ENCODE measurements around the gene KLHL26. TPM values are rescaled to one million over a fixed set of nuclear protein-coding genes. Genes with fewer than 3 reads are reported as not detected.
A peak's percentile ranks its signal among the peaks of the same experiment; 100 is the strongest.

KLHL26 gene
- total and polyA plus RNA-seq, 4 donors = 3.7 to 22.8 (median 14.4) TPM

DNA sequence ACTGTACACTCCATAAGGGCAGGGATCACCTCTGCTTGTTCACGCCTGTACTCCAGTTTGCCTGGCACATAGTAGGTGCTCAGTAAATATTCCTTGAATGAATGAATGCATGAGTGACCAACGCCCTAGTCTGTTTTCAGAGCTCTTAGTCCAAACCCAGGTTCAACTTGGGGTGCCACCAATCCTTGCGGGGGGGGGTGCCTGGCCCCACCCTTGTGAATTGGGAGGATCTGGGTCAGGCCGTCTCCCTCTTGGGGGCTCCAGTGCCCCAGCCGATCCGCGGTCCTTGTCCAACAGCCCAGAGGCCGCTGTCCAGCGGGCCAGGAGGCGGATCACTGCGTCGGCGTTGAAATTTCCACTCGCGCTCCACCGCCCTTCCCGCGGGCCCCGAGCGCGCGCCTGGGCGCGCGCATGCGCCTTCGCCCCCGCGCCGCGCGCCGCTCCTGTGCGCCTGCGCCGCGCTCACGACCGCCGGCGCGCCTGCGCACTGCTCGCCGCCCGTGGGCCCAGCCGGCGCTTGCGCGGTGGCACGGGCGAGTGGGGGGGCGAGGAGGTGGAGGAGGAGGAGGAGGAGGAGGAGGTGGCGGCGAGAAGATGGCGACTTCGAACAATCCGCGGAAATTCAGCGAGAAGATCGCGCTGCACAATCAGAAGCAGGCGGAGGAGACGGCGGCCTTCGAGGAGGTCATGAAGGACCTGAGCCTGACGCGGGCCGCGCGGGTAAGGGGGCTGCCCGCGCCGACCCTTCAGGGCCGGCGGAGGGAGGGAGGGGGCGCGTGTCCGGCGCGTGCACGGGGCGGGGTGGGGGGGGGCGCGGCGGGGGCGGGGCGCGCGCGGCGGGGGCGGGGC, 46.5 kb downstream of the KLHL26 start, which contains the start of gene CRTC1:
TSS of gene CRTC1 (plus strand) at position 572 of the 849 bp plus-strand sequence. CDS start at position 595, 23 bp downstream.
- peak; percentile 70 to 97 (median 84) for DNase-seq (ENCODE audit: low read depth in 4 of 6, low spot score in 6 of 6)
- Histone ChIP-seq H3K9me3 (ENCODE audit: control insufficient read depth, insufficient read depth, low read length) (no peaks in the 10 kb centered on the region), H3K36me3 (ENCODE audit: control insufficient read depth, insufficient read depth, low read length) (peaks cover 6% of the 10 kb centered on the region), H3K27ac (ENCODE audit: low read depth, low read length) (peak within 1 kb of the TSS; percentile 86), H3K4me3 (ENCODE audit: low read depth, low read length) (peak within 1 kb of the TSS; percentile 63), H3K27me3 (ENCODE audit: control insufficient read depth, insufficient read depth, low read length) (no peaks in the 10 kb centered on the region), H3K4me1 (ENCODE audit: control insufficient read depth, insufficient read depth, low read length) (peaks cover 22% of the 10 kb centered on the region)
- WGBS (ENCODE audit: insufficient coverage) = 1% methylated on average over 75 of the region's 93 CpGs

DNA sequence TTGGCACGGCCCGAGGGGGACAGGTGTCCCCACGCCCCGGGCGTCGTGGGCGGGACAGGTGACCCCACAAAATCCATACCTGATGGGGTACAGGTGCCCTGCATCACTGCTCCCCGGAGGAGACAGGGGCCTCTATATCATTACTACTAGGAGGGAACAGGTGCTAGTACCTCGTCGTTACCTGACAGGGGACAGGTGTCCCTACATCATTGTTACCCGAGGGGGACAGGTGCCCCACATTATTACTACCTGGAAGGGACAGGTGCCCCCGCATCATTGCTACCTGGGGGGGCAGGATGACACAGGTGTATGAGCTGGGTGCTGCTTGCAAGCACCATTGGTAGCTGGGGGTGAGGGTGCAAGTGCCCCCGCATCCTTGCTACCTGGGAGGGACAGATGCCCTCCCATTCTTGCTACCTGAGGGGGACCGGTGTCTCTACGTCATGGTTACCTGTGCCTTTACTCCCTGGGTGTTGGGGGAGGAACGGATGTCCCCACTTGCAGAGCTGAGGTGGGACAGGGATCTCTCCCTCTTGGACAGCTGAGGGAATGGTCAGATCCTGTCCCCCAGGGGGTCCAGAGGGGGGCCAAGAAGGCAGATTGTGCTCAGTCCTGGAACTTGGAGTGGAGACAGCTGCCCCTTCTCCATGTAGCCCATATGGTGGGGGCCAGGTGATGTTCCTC, 47.3 kb downstream of the KLHL26 start:
- H3K27ac ChIP-seq (ENCODE audit: low read depth, low read length) = no peak overlapping the region
- no peak for DNase-seq (ENCODE audit: low read depth in 4 of 6, low spot score in 6 of 6)
- peaks cover 6% of the 10 kb centered on the region for H3K36me3 ChIP-seq (ENCODE audit: control insufficient read depth, insufficient read depth, low read length)
- peak overlapping the region; percentile 63 for H3K4me3 ChIP-seq (ENCODE audit: low read depth, low read length)
- no peaks in the 10 kb centered on the region for H3K27me3 ChIP-seq (ENCODE audit: control insufficient read depth, insufficient read depth, low read length)
- WGBS (ENCODE audit: insufficient coverage) = 18% methylated on average over 13 of the region's 16 CpGs
- H3K4me1 ChIP-seq (ENCODE audit: control insufficient read depth, insufficient read depth, low read length) = peaks cover 22% of the 10 kb centered on the region
- no peaks in the 10 kb centered on the region for H3K9me3 ChIP-seq (ENCODE audit: control insufficient read depth, insufficient read depth, low read length)

DNA sequence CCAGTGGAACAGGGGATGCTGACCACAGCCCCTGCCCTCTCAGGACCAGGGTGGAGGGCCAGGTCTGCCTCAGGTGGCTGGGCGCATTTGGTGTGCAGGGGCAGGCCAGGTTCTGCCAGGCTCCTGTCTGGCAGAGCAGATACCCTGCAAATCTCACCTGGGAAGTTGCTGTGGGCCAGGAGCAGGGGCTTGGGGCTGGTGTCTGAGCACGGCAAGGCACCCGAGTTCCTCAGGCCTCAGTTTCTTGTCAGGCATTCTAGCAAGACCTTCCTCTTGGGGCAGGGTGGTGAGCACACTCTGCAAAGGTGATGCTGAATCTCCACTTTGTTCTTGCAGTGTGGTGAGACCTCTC, 47.8 kb downstream of the KLHL26 start:
- no peak overlapping the region for H3K27ac ChIP-seq (ENCODE audit: low read depth, low read length)

DNA sequence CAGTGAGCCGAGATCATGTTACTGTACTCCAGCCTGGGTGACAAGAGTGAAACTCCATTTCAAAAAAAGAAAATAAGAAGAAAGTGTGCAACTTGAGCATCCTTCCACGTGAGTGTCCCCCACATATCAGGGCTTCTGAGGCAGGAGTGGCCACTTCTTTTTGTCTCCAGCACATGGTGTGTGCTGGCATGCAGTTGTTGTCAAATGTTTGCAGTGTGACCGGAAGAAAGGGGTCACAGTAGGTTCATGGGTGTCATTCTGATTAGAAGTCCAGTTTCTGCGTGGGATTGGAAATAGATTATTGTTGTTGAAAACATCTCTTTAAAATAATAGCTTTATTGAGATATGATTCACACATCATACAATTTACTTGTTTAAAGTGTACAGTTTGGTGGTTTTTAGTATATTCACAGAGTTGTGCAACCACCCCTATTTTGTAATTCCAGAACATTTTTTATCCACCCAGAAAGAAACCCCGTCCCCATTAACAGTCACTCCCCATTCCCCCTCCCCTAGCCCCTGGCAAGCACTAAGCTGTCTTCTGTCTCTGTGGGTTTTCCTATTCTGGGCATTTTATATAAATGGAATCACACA, 48.9 kb downstream of the KLHL26 start:
- H3K4me3 ChIP-seq (ENCODE audit: low read depth, low read length) = no peak overlapping the region
- H3K9me3 ChIP-seq (ENCODE audit: control insufficient read depth, insufficient read depth, low read length) = no peaks in the 10 kb centered on the region
- H3K27me3 ChIP-seq (ENCODE audit: control insufficient read depth, insufficient read depth, low read length) = no peaks in the 10 kb centered on the region
- H3K4me1 ChIP-seq (ENCODE audit: control insufficient read depth, insufficient read depth, low read length) = peaks cover 22% of the 10 kb centered on the region
- H3K36me3 ChIP-seq (ENCODE audit: control insufficient read depth, insufficient read depth, low read length) = peaks cover 6% of the 10 kb centered on the region
- H3K27ac ChIP-seq (ENCODE audit: low read depth, low read length) = no peak overlapping the region
- WGBS (ENCODE audit: insufficient coverage) = 94% methylated on average over 2 of the region's 5 CpGs
- DNase-seq (ENCODE audit: low read depth in 4 of 6, low spot score in 6 of 6) = no peak

More for the DNA sequence above, 47.8 kb downstream of the KLHL26 start:
- no peak for DNase-seq (ENCODE audit: low read depth in 4 of 6, low spot score in 6 of 6)
- Histone ChIP-seq H3K27me3 (ENCODE audit: control insufficient read depth, insufficient read depth, low read length) (no peaks in the 10 kb centered on the region), H3K4me1 (ENCODE audit: control insufficient read depth, insufficient read depth, low read length) (peaks cover 22% of the 10 kb centered on the region), H3K9me3 (ENCODE audit: control insufficient read depth, insufficient read depth, low read length) (no peaks in the 10 kb centered on the region), H3K4me3 (ENCODE audit: low read depth, low read length) (peak overlapping the region; percentile 63), H3K36me3 (ENCODE audit: control insufficient read depth, insufficient read depth, low read length) (peaks cover 6% of the 10 kb centered on the region)
- 96% methylated on average over 3 of the region's 3 CpGs for WGBS (ENCODE audit: insufficient coverage)

DNA sequence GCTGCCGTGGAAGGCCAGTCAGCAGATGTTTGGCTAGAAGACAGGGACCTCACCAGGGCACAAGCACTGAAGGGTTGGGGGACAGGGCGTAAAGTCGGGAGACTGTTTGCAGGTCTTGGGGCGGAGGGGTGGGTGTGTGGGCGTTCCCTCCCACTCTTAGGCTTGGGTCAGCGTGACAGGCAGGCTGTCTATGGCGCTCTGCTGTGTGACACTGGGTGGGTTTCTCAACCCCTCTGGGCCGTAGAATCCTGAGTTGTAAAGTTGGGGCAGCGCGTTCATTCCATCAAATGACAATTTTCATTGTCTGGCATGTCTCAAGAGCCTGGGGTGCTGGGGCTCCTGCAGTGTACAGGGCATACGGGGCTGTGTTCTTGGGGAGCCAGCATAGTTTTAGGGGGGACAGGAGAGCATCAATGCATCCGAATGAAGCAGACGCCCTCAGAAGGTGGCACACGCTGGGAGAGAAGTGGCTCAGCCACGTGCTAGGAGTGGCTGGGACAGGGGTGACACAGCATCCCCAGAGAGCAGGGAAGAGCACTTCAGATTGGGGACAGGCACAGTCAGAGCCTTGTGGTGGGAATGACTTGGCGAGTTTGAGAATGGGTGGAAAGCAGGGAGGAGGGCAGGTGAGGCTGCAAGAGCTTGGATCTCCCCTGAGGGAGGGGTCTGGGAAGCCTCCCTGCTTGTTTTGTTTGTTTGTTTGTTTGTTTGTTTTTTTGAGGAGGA, 51.1 kb downstream of the KLHL26 start:
- Histone ChIP-seq H3K4me3 (ENCODE audit: low read depth, low read length) (no peak overlapping the region), H3K36me3 (ENCODE audit: control insufficient read depth, insufficient read depth, low read length) (peaks cover 10% of the 10 kb centered on the region), H3K4me1 (ENCODE audit: control insufficient read depth, insufficient read depth, low read length) (peaks cover 17% of the 10 kb centered on the region), H3K27ac (ENCODE audit: low read depth, low read length) (no peak overlapping the region), H3K27me3 (ENCODE audit: control insufficient read depth, insufficient read depth, low read length) (no peaks in the 10 kb centered on the region), H3K9me3 (ENCODE audit: control insufficient read depth, insufficient read depth, low read length) (no peaks in the 10 kb centered on the region)
- no peak for DNase-seq (ENCODE audit: low read depth in 4 of 6, low spot score in 6 of 6)
- WGBS (ENCODE audit: insufficient coverage) = 93% methylated on average over 15 of the region's 16 CpGs

DNA sequence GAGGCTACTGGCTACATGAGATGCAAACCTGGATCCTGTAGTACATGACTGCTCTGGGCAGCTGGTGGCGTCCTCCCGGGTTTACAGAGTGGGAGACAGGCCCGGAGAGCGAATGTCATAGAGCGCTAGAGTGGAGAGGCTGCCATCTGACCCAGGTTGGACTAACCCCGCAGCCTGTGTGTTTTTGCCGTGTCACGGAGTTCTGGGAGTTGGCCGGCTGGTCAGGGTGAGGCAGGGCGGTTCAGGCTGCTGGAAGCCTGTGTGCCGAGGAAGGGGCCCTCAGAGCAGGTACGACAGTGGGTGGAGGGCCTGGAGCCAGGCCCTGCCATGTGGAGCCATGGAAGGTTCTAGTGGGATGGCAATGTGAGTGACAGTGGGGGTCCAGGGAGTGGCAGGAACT, 59.2 kb downstream of the KLHL26 start:
- Histone ChIP-seq H3K4me3 (ENCODE audit: low read depth, low read length) (no peak overlapping the region), H3K9me3 (ENCODE audit: control insufficient read depth, insufficient read depth, low read length) (no peaks in the 10 kb centered on the region), H3K27ac (ENCODE audit: low read depth, low read length) (no peak overlapping the region), H3K4me1 (ENCODE audit: control insufficient read depth, insufficient read depth, low read length) (peaks cover 34% of the 10 kb centered on the region), H3K27me3 (ENCODE audit: control insufficient read depth, insufficient read depth, low read length) (no peaks in the 10 kb centered on the region), H3K36me3 (ENCODE audit: control insufficient read depth, insufficient read depth, low read length) (peaks cover 20% of the 10 kb centered on the region)
- DNase-seq (ENCODE audit: low read depth in 4 of 6, low spot score in 6 of 6) = no peak
- WGBS (ENCODE audit: insufficient coverage) = 93% methylated on average over 12 of the region's 12 CpGs

DNA sequence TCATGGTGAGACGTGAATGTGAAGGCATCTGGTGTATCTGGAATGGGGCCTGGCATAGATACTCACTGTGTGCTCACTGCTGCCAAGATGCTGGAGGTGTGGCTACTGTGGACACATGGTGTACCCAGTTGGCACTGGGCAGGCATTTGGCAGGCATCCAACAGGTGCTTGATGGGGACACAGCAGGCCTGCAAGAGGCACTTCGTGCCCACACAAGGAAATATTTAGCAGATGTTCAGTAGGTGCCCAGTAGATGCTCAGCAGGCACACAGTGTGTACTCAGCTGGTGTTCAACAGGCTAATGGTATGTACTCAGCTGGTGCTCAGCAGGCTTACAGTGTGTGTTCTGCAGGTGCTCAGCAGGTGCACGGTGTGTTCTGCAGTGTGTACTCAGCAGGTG, 60.9 kb downstream of the KLHL26 start:
- Histone ChIP-seq H3K36me3 (ENCODE audit: control insufficient read depth, insufficient read depth, low read length) (peaks cover 16% of the 10 kb centered on the region), H3K27ac (ENCODE audit: low read depth, low read length) (no peak overlapping the region), H3K9me3 (ENCODE audit: control insufficient read depth, insufficient read depth, low read length) (no peaks in the 10 kb centered on the region), H3K4me3 (ENCODE audit: low read depth, low read length) (no peak overlapping the region), H3K4me1 (ENCODE audit: control insufficient read depth, insufficient read depth, low read length) (peaks cover 39% of the 10 kb centered on the region), H3K27me3 (ENCODE audit: control insufficient read depth, insufficient read depth, low read length) (no peaks in the 10 kb centered on the region)
- WGBS (ENCODE audit: insufficient coverage) = 78% methylated on average over 3 of the region's 3 CpGs
- no peak for DNase-seq (ENCODE audit: low read depth in 4 of 6, low spot score in 6 of 6)

DNA sequence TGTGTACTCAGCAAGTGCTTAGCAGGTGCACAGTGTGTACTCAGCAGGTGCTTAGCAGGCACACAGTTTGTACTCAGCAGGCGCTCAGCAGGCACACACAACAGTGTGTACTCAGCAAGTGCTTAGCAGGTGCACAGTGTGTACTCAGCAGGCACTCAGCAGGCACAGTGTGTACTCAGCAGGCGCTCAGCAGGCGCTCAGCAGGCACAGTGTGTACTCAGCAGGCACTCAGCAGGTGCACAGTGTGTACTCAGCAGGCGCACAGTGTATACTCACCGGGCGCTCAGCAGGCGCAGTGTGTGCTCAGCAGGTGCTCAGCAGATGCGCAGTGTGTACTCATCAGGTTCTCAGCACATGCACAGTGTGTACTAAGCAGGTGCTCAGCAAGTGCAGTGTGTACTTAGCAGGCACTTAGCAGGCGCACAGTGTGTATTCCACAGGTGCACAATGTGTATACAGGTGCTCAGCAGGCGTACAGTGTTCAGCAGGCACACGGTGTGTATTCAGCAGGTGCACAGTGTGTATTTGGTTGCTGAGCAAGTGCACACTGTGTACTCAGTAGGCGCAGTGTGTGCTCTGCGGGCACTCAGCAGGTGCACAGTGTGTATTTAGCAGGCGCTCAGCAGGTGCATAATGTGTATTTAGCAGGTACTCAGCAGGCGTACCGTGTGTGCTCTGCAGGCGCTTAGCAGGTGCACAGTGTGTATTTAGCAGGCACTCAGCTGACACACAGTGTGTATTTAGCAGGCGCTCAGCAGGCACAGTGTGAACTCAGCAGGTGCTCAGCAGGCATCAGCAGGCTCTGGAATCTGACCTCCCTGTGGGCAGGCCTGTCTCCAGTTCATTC, 61.7 kb downstream of the KLHL26 start:
- no peaks in the 10 kb centered on the region for H3K9me3 ChIP-seq (ENCODE audit: control insufficient read depth, insufficient read depth, low read length)
- peaks cover 39% of the 10 kb centered on the region for H3K4me1 ChIP-seq (ENCODE audit: control insufficient read depth, insufficient read depth, low read length)
- peaks cover 16% of the 10 kb centered on the region for H3K36me3 ChIP-seq (ENCODE audit: control insufficient read depth, insufficient read depth, low read length)
- H3K27me3 ChIP-seq (ENCODE audit: control insufficient read depth, insufficient read depth, low read length) = no peaks in the 10 kb centered on the region
- H3K27ac ChIP-seq (ENCODE audit: low read depth, low read length) = no peak overlapping the region
- WGBS (ENCODE audit: insufficient coverage) = 88% methylated on average over 18 of the region's 18 CpGs
- no peak for DNase-seq (ENCODE audit: low read depth in 4 of 6, low spot score in 6 of 6)
- H3K4me3 ChIP-seq (ENCODE audit: low read depth, low read length) = no peak overlapping the region

All from spinal cord (tissue), 10 donors.